Activated effector memory CD4-positive, alpha-beta T cell treated with anti-CD3 and anti-CD28 coated beads, Interleukin-2, amount 50 U/mL, for 16 hours (primary cell): Measurements from ENCODE around the gene MGAT2.
"Not testable (repeated sequence)": the region's sequence is repeated elsewhere in the genome, so short reads cannot be mapped to it uniquely, and the experiment has no call there.

Source experiments
- DNase-seq: peaks from one replicate; pipeline ENCODE4 v3.0.0-alpha.2; 2020

The MGAT2 gene

DNA sequence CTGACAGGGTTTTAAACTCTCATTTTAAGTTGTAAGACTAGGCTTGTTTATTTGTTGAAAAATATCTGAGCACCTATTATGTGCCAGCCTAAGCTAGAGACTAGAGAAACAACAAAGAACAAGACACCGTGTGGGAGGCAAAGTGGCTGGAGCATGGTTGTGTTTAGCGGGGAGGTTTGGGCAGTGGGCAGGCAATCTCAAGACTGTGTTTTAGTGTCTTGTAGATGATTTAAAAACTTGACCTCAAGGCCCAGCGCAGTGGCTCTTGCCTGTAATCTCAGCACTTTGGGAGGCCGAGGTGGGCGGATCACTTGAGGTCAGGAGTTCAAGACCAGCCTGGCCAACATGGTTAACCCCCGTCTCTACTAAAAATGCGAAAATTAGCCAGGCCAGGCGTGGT, 7.9 kb upstream of the MGAT2 start:
- no peak for DNase-seq

DNA sequence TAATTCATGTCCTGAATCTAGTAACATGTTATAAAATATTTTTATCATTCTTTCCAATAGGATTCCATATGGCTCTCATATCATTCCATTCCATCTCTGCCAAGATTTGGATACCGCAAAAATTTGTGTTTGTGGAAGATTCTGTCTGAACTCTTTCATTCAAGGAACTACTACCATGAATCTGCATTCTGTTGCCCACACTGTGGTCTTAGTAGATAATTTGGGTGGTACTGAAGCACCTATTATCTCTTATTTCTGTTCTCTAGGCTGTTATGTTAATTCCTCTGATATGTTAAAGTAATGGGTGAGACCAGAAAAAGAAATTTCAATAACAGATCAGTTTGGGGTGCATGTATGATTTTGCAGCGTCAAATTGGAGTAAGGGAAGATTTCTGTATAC, 6.4 kb upstream of the MGAT2 start:
- DNase-seq: no peak

GRCh38 chr14:49615776-49616175, 4.8 kb upstream of the MGAT2 start:
- no peak for DNase-seq

DNA sequence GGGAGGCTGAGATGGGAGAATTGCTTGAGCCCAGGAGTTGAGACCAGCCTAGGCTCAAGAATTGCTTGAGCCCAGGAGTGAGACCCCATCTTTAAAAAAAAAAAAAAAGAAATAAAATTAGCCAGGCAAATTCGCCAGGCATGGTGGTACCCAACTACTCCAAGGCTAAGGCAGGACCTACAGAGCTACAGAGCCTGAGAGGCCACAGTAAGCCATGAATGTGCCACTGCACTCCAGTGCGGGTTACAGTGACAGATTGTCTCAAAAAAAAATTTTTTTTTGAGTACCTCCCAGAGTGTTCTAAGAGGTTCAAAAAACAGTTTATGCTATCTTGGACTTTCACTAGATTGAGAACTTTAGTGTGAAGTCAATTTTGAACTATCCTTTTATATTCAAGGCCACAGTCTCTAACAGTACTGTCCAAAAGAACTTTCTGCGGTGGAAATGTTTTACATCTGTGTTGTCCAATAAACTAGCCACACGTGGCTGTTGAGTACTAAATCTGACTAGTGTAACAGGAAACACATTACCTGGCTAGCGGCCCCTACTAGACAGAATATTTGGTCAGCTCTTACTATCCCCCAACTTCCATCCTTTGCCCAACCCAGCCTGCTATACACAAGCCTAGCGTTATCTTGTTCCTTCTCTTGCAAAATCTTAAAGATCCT, 2.6 kb upstream of the MGAT2 start:
- no peak for DNase-seq

GRCh38 chr14:49619273-49619672, 1.3 kb upstream of the MGAT2 start:
- not testable (repeated sequence) for DNase-seq

- DNase-seq: no peak
These were observed 869 bp upstream of the MGAT2 start for GRCh38 chr14:49619730-49620129.

DNA sequence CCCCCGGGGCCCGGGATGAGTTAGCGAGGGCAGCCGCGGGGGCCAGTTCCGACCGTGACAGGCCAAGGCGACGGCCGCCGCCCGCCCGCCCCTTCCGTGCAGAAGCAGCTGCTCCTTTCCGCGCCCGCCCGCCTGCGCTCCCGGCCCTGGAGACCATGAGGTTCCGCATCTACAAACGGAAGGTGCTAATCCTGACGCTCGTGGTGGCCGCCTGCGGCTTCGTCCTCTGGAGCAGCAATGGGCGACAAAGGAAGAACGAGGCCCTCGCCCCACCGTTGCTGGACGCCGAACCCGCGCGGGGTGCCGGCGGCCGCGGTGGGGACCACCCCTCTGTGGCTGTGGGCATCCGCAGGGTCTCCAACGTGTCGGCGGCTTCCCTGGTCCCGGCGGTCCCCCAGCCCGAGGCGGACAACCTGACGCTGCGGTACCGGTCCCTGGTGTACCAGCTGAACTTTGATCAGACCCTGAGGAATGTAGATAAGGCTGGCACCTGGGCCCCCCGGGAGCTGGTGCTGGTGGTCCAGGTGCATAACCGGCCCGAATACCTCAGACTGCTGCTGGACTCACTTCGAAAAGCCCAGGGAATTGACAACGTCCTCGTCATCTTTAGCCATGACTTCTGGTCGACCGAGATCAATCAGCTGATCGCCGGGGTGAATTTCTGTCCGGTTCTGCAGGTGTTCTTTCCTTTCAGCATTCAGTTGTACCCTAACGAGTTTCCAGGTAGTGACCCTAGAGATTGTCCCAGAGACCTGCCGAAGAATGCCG, 699 bp downstream of the MGAT2 start:
- DNase-seq: peak; percentile 85

DNA sequence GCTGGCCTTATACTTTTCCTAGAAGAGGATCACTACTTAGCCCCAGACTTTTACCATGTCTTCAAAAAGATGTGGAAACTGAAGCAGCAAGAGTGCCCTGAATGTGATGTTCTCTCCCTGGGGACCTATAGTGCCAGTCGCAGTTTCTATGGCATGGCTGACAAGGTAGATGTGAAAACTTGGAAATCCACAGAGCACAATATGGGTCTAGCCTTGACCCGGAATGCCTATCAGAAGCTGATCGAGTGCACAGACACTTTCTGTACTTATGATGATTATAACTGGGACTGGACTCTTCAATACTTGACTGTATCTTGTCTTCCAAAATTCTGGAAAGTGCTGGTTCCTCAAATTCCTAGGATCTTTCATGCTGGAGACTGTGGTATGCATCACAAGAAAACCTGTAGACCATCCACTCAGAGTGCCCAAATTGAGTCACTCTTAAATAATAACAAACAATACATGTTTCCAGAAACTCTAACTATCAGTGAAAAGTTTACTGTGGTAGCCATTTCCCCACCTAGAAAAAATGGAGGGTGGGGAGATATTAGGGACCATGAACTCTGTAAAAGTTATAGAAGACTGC, 1.5 kb downstream of the MGAT2 start:
- DNase-seq: no peak

DNA sequence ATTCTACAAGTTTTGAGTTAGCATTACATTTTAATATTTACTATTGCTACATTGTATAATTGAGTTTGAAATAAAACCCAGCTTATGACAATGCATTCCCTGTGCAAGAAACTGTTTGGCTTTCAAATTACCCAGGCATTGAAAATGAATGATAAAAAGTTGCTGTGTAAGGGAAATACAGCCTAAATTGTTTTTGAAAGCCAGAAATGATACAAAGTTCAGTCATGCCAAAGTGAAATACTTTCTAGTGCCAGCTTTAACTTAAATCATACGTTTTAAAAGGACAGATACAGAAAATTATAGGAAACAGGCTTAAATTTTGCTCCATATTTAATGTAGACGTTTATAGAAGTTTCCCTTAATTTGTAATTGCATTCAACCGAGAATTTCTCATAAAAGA, 2.8 kb downstream of the MGAT2 start:
- DNase-seq: no peak

DNA sequence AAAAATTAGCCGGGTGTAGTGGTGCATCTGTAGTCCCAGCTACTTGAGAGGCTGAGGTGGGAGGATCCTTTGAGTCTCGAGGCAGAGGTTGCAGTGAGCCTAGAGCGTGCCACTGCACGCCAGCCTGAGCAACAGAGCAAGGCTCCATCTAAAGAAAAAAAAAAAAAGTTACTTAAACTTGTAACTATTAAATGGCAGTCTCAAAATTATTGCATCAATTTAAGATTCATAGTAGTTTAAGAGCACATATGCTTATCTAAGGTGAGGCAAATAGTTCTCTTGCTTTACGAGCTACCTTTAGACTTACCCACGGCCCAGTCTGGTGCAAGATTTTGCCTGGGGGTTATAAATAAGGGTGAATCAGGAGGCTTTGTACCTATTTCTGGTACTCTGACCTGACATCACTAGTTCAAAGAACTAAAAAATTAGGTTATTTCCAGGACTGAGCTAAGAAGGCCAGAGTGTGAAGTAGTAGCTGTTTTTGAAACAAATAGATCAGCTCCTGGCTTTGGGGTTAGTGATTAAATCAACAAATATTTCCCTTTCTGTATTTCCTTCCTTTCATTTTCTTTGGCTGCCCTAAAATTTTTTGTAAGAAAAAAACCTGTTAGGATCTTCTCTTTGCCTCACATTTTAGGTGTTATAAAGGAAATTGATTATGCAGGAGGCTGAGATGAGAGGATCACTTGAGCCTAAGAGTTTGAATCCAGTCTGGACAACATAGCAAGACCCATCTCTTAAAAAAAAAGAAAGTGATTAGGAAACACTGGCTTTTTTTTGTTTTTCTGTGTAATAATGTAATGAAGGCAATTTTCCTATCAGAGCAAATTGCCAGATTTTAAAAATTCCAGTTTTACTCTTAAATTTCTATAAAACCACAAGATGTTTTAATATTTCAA, 3.6 kb downstream of the MGAT2 start:
- peak; percentile 70 for DNase-seq

DNA sequence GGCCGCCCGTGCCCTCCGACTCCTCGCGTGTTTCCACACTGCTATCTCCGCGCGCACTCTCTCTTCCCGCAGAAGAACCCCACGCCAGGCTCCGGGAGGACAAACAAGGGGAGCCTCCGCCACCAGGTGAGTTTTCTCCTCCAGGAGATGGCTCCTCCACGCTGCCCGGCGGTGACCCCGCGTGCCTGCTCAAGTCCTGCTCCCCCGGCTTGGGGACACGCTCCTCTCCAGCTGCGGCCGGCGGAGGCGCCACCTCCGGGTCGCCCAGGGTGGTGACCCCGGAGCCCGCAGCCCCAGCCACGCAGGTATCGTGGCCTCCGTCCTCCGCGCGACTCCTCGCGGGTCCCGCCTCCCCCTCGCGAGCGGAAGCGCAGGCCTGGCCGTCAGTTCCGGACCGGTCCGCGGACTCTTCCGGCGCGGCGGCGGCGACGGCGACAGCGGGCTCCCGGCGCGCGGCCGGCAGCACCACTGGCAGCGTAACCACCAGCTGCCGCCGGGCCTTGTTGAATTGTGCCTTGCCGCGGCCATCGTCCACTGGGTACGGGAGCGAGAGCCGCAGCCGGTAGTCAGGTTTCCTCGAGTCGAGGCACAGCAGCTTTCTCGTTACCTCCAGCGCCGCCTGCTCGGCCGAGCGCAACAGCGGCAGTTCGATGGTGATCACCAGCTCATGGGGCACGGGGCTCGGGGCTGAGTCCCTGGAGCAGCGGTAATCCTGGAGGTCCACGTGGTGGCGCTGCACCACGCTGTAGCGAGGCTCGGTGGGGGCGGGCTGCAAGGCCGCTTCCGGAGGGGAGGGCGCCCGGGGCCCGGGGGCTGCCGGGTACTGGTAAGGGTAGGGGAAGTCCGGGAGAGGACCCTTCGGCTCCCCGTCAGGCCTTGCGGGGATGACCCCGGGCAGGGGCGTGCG, 13.3 kb downstream of the MGAT2 start:
- DNase-seq: peak; percentile 98

DNA sequence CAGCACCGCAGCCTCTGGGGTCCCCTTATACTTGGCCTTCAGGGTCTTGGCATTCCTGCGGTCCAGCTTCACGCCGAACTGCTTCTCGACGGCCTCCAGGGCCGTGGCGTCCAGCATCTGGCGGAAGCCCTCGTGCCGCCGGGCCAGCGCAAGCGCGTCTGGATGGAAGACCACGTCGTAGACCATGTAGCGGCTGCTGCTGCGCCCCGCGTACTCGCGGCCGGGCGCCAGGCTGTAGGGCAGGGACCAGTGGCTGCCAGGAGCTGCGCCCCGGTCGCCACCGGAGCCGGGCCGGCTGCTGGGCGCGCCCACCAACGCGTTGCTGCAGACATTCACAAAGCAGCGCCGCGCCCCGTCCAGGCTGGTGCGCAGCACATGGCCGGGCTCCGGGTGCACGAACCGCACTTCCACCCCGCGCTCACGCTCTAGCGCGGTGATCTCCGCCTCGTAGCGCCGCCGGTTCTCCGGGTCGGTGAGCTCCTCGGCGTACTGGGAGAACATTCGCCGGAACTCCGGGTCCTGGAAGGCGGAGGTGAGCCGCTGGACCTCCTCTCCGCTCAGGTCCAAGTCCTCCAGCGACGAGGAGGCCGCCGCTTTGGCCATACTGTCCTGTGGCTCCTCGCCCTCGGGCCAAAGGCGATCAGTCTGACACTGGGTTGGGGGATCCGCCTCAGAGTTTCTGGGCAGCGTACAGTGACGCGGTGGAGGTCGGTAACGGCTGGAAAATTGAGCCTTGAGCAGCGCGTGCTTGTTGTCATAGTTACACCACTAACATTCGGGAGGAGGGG, 14.1 kb downstream of the MGAT2 start, which contains the start of gene DNAAF2:
DNAAF2 (minus strand) TSS at position 698 of the 788 bp plus-strand sequence; CDS start at position 603, 95 bp downstream.
- peak; percentile 87 for DNase-seq

GRCh38 chr14:49636866-49637265, 16.3 kb downstream of the MGAT2 start:
- DNase-seq: no peak

- DNase-seq: no peak
These were observed 17.0 kb downstream of the MGAT2 start for GRCh38 chr14:49637534-49638078.

GRCh38 chr14:49640540-49641417, 20.2 kb downstream of the MGAT2 start:
- DNase-seq: no peak

DNA sequence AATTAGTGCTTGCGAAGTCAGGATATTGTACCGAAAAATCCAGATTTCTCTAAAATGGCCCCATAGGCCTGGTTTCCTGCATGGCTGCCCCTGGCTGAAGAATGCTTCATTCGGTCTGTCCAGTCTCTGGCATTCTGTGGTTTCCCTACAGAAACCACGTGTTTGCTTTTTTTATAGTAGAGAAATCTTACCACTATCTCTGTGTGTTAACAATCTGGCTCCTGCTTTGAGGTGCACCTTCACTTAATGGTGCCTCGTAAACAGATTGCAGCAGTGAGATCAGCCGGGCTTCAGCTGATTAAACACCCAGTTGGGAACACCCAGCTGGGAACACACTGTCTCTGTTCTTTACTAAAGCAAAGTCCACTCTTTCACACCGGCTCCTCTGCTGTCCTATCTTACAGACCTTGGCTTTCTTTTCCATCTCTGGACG, 21.1 kb downstream of the MGAT2 start:
- no peak for DNase-seq

DNA sequence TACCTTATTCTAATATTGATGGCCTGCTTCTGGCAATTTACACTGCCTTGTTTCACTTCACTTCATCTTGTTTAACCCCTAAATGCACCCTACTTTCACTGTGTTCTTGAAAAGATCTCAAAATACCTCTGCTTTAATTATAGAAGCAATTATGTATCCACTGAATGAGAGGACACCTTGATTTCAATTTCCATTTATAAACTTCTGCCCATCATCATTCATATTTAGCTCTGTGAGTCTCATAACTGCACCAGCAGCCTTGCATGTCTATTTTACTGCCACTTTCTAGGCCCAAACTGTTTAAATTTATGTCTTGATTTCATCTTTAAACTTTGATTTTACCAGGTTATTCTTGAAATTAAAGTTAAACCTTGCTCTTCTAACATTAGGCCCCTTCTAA, 21.6 kb downstream of the MGAT2 start:
- no peak for DNase-seq

DNA sequence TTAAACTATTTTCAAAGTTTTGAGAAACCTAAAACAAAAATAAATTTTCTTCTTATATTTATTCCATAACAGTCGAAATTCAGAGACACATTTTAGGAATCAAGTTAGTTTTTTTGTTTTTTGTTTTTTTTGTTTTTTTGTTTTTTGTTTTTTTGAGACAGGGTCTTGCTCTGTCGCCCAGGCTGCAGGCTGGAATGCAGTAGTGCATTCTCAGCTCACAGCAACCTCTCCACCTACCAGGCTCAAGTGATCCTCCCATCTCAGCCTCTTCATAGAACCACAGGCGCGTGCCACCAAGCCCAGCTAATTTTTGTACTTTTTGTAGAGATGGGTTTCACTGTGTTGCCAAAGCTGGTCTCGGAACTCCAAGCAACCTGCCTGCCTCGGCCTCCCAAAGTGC, 32.9 kb downstream of the MGAT2 start:
- no peak for DNase-seq

DNA sequence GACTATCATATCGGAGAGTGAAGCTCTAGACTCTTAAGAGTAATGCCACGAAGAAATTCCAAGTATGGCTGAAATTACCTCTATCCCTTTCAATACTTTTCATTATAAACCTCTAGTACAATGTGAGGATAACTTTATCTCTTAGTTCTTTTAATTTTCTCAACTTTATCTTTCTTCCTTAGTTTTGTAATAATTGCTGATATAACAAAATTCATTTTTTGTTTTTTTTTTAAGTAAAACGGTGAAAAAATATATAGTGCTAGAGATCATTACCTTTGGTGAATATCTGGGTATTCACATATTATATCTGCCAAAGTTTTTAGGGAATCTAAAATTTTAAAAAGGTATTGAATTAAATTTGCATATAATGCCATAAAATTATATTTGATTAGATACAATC, 33.9 kb downstream of the MGAT2 start:
- DNase-seq: no peak

GRCh38 chr14:49657500-49657899, 36.9 kb downstream of the MGAT2 start:
- not testable (repeated sequence) for DNase-seq
